Ascending aorta (tissue), 2 donors: ENCODE measurements around the gene C16orf95. TPM values are rescaled to one million over a fixed set of nuclear protein-coding genes. Genes with fewer than 3 reads are reported as not detected.

ENCODE experiments used
- DNase-seq, 2 donors: peaks; one replicate each; pipeline ENCODE4 v3.0.0-alpha.2; 2019; ENCODE audit warnings: low spot score in 2 of 2
- H3K27ac ChIP-seq, 2 donors: fragments of 200-600 bp; sonication (generic); one replicate each; pipeline ENCODE4 v1.5.1; 2016 to 2017; ENCODE audit warnings: mild to moderate bottlenecking in 1 of 2
- H3K27me3 ChIP-seq: fragments of 200-600 bp; sonication (generic); one replicate; pipeline ENCODE4 v1.5.1; 2017
- H3K36me3 ChIP-seq, 2 donors: fragments of 200-600 bp; sonication (generic); one replicate each; pipeline ENCODE4 v1.5.1; 2016
- H3K4me1 ChIP-seq, 2 donors: fragments of 200-600 bp; sonication (generic); one replicate each; pipeline ENCODE4 v1.5.1; 2016 to 2017; ENCODE audit warnings: mild to moderate bottlenecking in 1 of 2
- H3K4me3 ChIP-seq, 2 donors: fragments of 200-600 bp; sonication (generic); one replicate each; pipeline ENCODE4 v1.5.1; 2016 to 2017; ENCODE audit warnings: mild to moderate bottlenecking in 1 of 2
- H3K9me3 ChIP-seq, 2 donors: fragments of 200-600 bp; sonication (generic); one replicate each; pipeline ENCODE4 v1.5.1; 2016
- CTCF ChIP-seq, 3 experiments: fragments of 200-600 bp in 2 of 3; fragments of 450-650 bp in 1 of 3; sonication (generic) in 2 of 3; IDR thresholded peaks; one replicate each; pipeline ENCODE4 v1.5.1; 2016 to 2019; ENCODE audit warnings: antibody characterized with exemption in 3 of 3, mild to moderate bottlenecking in 1 of 3, moderate library complexity in 1 of 3
- intact Hi-C: fragments of 100-400 bp; cut with DNase I; formaldehyde crosslinking; loops from one replicate; pipeline ENCODE4 v1.15.1; 2023
- total RNA-seq: library from RNA; depleted of rRNA; stranded (reverse); fragments of >200 nt; gene quantifications from one replicate; pipeline ENCODE4 v1.1.0, GENCODE V29; 2016

Gene C16orf95
- total RNA-seq, 1 donor from 2014 or later: not detected

DNA sequence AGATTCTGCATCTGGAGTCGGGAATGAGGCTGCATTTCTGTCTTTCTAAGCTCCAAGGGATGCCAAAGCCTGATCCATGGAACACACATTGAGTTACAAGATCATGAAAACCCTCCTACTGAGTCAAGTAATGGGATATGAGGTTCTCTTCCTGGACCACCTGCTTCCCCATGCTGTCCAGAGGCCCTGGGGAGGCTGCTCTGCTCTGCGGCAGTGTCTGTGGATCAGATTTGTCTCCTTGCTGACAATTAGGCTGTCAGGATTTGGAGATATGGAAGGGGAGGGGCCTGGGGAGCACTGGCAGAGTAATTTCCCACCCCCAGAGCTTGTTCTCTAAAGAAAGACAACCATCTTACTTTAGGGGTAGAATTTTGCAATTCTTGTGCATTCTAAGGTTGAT is 33.0 kb downstream of the C16orf95 start:
- TF ChIP-seq CTCF (IDR thresholded peaks at IDR 0.05): no peak
- Histone ChIP-seq H3K4me1 (no peaks in the 10 kb centered on the region), H3K9me3 (no peaks in the 10 kb centered on the region), H3K27me3 (no peaks in the 10 kb centered on the region), H3K4me3 (no peak overlapping the region), H3K27ac (no peak overlapping the region), H3K36me3 (no peaks in the 10 kb centered on the region)
- intact Hi-C loops: no loop called here
- DNase-seq: no peak

DNA sequence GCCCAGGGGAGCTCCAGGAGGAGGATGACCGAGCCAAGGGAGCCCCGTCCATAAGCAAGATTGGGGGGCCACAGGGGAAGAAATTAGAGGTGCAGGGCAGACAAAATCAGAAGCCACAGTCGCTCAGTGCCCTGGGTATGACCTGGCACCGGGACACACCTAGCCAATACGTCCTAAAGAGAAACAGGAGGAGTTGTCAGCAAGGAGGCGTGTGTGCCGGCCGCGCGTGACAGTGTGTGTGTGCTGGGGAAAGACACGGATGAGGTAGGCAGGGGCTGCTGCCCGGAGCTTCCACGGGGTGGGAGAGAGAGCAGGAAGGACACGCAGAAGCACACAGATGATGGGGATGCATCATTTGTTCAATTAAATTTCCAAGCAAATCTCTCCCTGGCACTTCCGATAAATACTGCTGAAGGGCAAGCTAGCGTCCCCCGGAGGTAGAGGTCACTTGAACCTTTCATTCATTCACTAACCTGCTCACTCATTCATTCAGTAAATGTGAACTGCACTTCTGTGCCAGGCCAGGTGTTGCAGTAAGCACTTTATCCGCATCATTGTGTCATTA is 38.0 kb downstream of the C16orf95 start:
- DNase-seq: no peak
- no peaks in the 10 kb centered on the region for H3K4me1 ChIP-seq
- H3K27me3 ChIP-seq: no peaks in the 10 kb centered on the region
- no peaks in the 10 kb centered on the region for H3K36me3 ChIP-seq
- intact Hi-C loops: loop anchor here (2.0 kb wide), 4 partner anchors 78 to 218 kb away; no protein-coding TSS in a partner anchor
- no peak for TF ChIP-seq CTCF (IDR thresholded peaks at IDR 0.05)
- H3K4me3 ChIP-seq: no peak overlapping the region
- no peak overlapping the region for H3K27ac ChIP-seq
- H3K9me3 ChIP-seq: no peaks in the 10 kb centered on the region

DNA sequence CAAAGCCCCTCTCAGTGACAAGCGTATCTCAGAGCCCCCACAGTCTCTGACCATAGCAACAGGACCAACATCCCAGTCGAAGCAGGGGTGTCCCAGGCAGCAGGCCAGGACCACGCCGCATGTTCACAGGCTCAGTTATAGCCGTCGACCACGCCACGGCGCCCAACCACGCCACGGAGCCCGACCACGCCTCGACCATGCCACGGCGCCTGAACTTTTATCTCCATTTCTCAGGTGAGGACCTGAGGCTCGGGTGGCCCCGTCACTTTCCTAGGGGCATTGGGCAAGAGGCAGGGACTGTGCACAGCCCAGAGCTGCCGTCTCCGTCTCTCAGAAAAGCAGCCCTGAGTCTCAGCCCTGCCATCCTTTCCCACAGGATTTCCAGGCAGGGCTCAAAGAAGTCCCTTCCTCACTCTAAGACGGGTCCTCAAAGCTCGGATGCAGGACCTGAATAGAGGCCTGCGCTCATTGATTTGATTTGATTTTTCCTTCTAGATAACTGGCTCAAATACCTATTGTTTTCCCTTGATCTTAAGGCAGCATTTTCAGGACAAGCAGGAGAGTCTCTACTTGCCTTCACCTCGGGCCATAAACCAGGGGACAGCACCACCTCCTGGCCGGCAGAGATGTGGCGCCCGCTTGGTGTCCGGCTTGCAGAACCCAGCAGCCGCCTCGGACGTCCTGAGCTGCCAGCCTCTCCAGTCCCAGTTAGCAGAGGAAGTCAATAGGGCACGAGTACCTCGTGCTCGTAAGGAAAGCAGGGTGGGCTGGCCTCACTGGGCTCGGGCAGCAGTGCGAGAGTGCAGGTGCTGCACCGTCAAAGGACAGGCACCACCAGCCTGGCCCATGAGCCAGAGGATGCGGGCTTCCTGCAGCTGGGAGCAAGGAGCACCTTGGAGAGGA is 38.8 kb downstream of the C16orf95 start:
- H3K27me3 ChIP-seq: no peaks in the 10 kb centered on the region
- H3K9me3 ChIP-seq: no peaks in the 10 kb centered on the region
- peak; percentile 86 to 92 (median 89) for TF ChIP-seq CTCF (IDR thresholded peaks at IDR 0.05)
- no peaks in the 10 kb centered on the region for H3K4me1 ChIP-seq
- DNase-seq: peak in 1 of 2 donors; percentile 88
- intact Hi-C loops: loop anchor here (1.0 to 2.0 kb wide), 6 partner anchors 78 to 715 kb away; no protein-coding TSS in a partner anchor
- no peak overlapping the region for H3K4me3 ChIP-seq
- no peak overlapping the region for H3K27ac ChIP-seq
- no peaks in the 10 kb centered on the region for H3K36me3 ChIP-seq

GRCh38 chr16:87276924-87277323 is 40.3 kb downstream of the C16orf95 start:
- no peak overlapping the region for H3K27ac ChIP-seq
- DNase-seq: no peak
- H3K4me1 ChIP-seq: no peaks in the 10 kb centered on the region
- no peaks in the 10 kb centered on the region for H3K9me3 ChIP-seq
- intact Hi-C loops: no loop called here
- no peak for TF ChIP-seq CTCF (IDR thresholded peaks at IDR 0.05)
- H3K36me3 ChIP-seq: no peaks in the 10 kb centered on the region
- H3K27me3 ChIP-seq: no peaks in the 10 kb centered on the region
- H3K4me3 ChIP-seq: no peak overlapping the region

DNA sequence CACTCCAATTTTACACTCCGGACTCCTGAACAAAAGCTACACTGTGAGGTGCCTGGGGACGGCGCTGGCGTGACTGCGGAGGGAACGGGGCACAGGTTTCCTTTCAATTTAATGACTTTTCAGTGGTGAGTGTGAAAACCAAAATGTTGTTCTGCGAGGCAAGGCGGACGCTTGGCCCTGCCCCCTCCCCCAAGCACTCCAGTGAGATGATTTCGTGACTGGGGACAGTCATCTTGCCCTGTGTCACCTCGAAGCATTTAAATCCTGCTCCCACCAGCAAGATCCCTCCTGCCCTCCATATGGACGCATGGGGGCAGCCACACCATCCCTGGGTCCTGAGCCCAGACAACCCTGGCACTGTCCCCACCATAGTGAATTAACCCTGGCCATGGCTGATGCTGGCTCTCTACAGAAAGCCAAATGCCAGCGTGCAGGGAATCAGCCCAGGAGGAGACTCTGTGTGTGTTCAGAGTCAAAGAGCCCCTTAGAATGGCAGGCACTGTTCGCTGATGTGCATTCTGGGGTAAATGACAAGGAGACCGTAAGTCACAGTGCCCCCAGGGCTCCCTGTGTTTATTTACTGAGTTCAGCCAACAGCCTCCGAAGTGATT is 41.0 kb downstream of the C16orf95 start:
- no peak overlapping the region for H3K27ac ChIP-seq
- H3K9me3 ChIP-seq: no peaks in the 10 kb centered on the region
- DNase-seq: no peak
- TF ChIP-seq CTCF (IDR thresholded peaks at IDR 0.05): no peak
- no peaks in the 10 kb centered on the region for H3K36me3 ChIP-seq
- no peaks in the 10 kb centered on the region for H3K4me1 ChIP-seq
- no peaks in the 10 kb centered on the region for H3K27me3 ChIP-seq
- H3K4me3 ChIP-seq: peak overlapping the region in 1 of 2 donors; percentile 31
- intact Hi-C loops: no loop called here
